GM23248 (cell line): ENCODE results near the gene ABCA12. TPM values are rescaled to one million over a fixed set of nuclear protein-coding genes. Genes with fewer than 3 reads are reported as not detected.

ENCODE experiments used
- DNase-seq: peaks from one replicate; pipeline ENCODE4 v3.0.0-alpha.2; 2015
- H2AFZ ChIP-seq: fragments of 200-600 bp; sonication (generic); 2 replicates; pipeline ENCODE4 v1.6.1; 2016; ENCODE audit warnings: antibody characterized with exemption
- H3F3A ChIP-seq: fragments of 200-600 bp; sonication (generic); 2 replicates; pipeline ENCODE4 v1.6.1; 2016; ENCODE audit warnings: mild to moderate bottlenecking, antibody characterized with exemption, mixed run types; ENCODE audit not compliant: insufficient read depth
- H3K27ac ChIP-seq: fragments of 200-600 bp; sonication (generic); 2 replicates; pipeline ENCODE4 v1.5.1; 2016; ENCODE audit warnings: mild to moderate bottlenecking
- H3K27me3 ChIP-seq: fragments of 200-600 bp; sonication (generic); replicated peaks from 2 replicates; pipeline ENCODE4 v1.6.1; 2016; ENCODE audit warnings: mild to moderate bottlenecking; ENCODE audit not compliant: insufficient read depth
- H3K36me3 ChIP-seq: fragments of 200-600 bp; sonication (generic); 2 replicates; pipeline ENCODE4 v1.6.1; 2016; ENCODE audit warnings: low read depth, mild to moderate bottlenecking
- H3K4me1 ChIP-seq: fragments of 200-600 bp; sonication (generic); 2 replicates; pipeline ENCODE4 v1.6.1; 2016; ENCODE audit warnings: mild to moderate bottlenecking; ENCODE audit not compliant: insufficient read depth
- H3K4me2 ChIP-seq: fragments of 200-600 bp; sonication (generic); one replicate; pipeline ENCODE4 v1.6.1; 2016; ENCODE audit warnings: mild to moderate bottlenecking; ENCODE audit not compliant: unreplicated experiment
- H3K4me3 ChIP-seq: fragments of 200-600 bp; sonication (generic); 2 replicates; pipeline ENCODE4 v1.5.1; 2016; ENCODE audit warnings: mild to moderate bottlenecking
- H3K79me2 ChIP-seq: fragments of 200-600 bp; sonication (generic); 2 replicates; pipeline ENCODE4 v1.6.1; 2016; ENCODE audit warnings: mild to moderate bottlenecking; ENCODE audit not compliant: insufficient read depth
- H3K9ac ChIP-seq: fragments of 200-600 bp; sonication (generic); 2 replicates; pipeline ENCODE4 v1.6.1; 2016; ENCODE audit warnings: mild to moderate bottlenecking
- H3K9me2 ChIP-seq: fragments of 200-600 bp; sonication (generic); 2 replicates; pipeline ENCODE4 v1.6.1; 2016; ENCODE audit warnings: mixed run types, mild to moderate bottlenecking, moderate library complexity; ENCODE audit not compliant: insufficient read depth
- H3K9me3 ChIP-seq: fragments of 200-600 bp; sonication (generic); one replicate; pipeline ENCODE4 v1.6.1; 2017; ENCODE audit warnings: low read depth
- H4K20me1 ChIP-seq: fragments of 200-600 bp; sonication (generic); 2 replicates; pipeline ENCODE4 v1.6.0; 2016; ENCODE audit not compliant: insufficient read depth
- EZH2 ChIP-seq: fragments of 200-600 bp; sonication (generic); IDR thresholded peaks from 2 replicates; pipeline ENCODE4 v1.6.1; 2018; ENCODE audit warnings: antibody characterized with exemption, mild to moderate bottlenecking; ENCODE audit not compliant: insufficient read depth, poor library complexity, severe bottlenecking
- EZH2phosphoT487 ChIP-seq: fragments of 200-600 bp; sonication (generic); IDR thresholded peaks from 2 replicates; pipeline ENCODE4 v1.6.1; 2018; ENCODE audit warnings: antibody characterized with exemption, moderate library complexity, mild to moderate bottlenecking, low read depth; ENCODE audit not compliant: insufficient read depth
- WGBS, 2 experiments: methylation state at CpG; one replicate each; pipeline ENCODE4 v1.1.6; 2015 to 2017; ENCODE audit warnings: low lambda C conversion rate in 2 of 2, low coverage in 1 of 2; ENCODE audit errors: missing lambda C conversion rate in 2 of 2; 5-methylcytosine and 5-hydroxymethylcytosine counted together
- in situ Hi-C: fragments of 300-500 bp; cut with MboI; formaldehyde crosslinking; loops from 2 replicates; pipeline ENCODE4 v1.15.0; 2020
- polyA plus RNA-seq: library from polyadenylated mRNA; unstranded; fragments of >200 nt; fragmentation: Nextera tagmentation; extraction: Ambion mirVana; gene quantifications from 2 replicates; pipeline ENCODE4 v1.2.1, GENCODE V29; 2016
- total RNA-seq: library from RNA; depleted of rRNA; stranded (reverse); fragments of >200 nt; shearing (Covaris generic); gene quantifications from 2 replicates; pipeline ENCODE4 v1.2.3, GENCODE V29; 2014

Gene ABCA12
- total and polyA plus RNA-seq, 2 experiments from 2014 or later: not detected

DNA sequence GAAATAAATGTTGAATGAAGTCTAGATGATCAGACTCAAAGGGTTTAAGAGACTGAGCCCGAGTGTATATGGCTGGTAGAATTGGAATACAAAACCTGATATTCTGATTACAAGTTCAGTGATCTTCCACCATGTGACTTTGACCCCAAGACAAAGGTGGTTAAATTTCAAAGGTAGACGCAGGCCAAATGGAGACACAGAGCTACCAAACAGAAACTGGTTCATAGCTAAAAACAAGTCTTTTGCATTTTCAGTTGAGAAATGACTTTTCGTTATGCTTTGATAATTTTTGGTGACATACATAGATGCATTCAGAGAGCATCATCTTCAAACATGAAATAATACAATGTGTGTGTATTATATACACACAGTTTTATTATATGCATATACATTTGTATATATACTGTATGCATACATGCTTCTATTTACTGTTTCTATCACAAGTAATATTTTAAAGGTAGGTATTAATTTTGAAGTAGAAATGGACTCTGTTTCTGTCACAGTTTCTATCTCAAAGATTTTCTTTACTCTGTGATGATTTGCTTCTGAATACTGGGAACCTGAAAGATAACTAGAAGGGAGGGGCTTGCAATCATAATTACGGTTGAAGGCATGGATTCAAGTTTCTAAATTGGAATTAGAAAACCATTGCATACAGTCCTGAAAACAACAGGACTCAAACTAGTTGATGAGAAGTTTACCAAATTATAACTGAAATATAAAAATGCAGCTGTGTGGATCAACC lies 142.3 kb downstream of the ABCA12 start:
- Histone ChIP-seq H3K79me2 (no peaks in the 10 kb centered on the region), H3K4me3 (no peak overlapping the region), H3K4me1 (no peaks in the 10 kb centered on the region), H4K20me1 (no peaks in the 10 kb centered on the region), H3K9me2 (no peaks in the 10 kb centered on the region), H3K9ac (no peak overlapping the region), H3K27ac (no peak overlapping the region), H3F3A (no peaks in the 10 kb centered on the region), H3K9me3 (no peaks in the 10 kb centered on the region), H2AFZ (no peak overlapping the region), H3K4me2 (no peak overlapping the region), H3K27me3 (no peaks in the 10 kb centered on the region), H3K36me3 (no peaks in the 10 kb centered on the region)
- in situ Hi-C loops: no loop called here
- DNase-seq: no peak
- 58 to 61% methylated on average over 4 of the region's 4 CpGs for WGBS, 2 experiments
- TF ChIP-seq EZH2: no peak
- TF ChIP-seq EZH2phosphoT487: no peak

- Histone ChIP-seq H2AFZ (no peak overlapping the region), H3K27me3 (no peaks in the 10 kb centered on the region), H3K9me3 (no peaks in the 10 kb centered on the region), H3K9me2 (no peaks in the 10 kb centered on the region), H3K4me1 (no peaks in the 10 kb centered on the region), H3K27ac (no peak overlapping the region), H3K4me3 (no peak overlapping the region), H3K36me3 (no peaks in the 10 kb centered on the region), H3F3A (no peaks in the 10 kb centered on the region), H3K4me2 (no peak overlapping the region), H3K79me2 (no peaks in the 10 kb centered on the region), H3K9ac (no peak overlapping the region), H4K20me1 (no peaks in the 10 kb centered on the region)
- TF ChIP-seq EZH2phosphoT487: no peak
- no peak for TF ChIP-seq EZH2
- in situ Hi-C loops: no loop called here
- 51 to 58% methylated on average over 4 of the region's 4 CpGs for WGBS, 2 experiments
- no peak for DNase-seq
These were observed 143.0 kb downstream of the ABCA12 start for GRCh38 chr2:214995409-214995808.

- Histone ChIP-seq H3K27ac (no peak overlapping the region), H3K9me3 (no peaks in the 10 kb centered on the region), H3F3A (no peaks in the 10 kb centered on the region), H3K4me3 (no peak overlapping the region), H2AFZ (no peak overlapping the region), H3K79me2 (no peaks in the 10 kb centered on the region), H3K36me3 (no peaks in the 10 kb centered on the region), H3K9me2 (no peaks in the 10 kb centered on the region), H3K27me3 (no peaks in the 10 kb centered on the region), H3K4me1 (no peaks in the 10 kb centered on the region), H3K9ac (no peak overlapping the region), H4K20me1 (no peaks in the 10 kb centered on the region), H3K4me2 (no peak overlapping the region)
- 73 to 81% methylated on average over 4 of the region's 4 CpGs for WGBS, 2 experiments
- TF ChIP-seq EZH2phosphoT487: no peak
- no peak for TF ChIP-seq EZH2
- in situ Hi-C loops: no loop called here
- no peak for DNase-seq
These were observed 145.5 kb downstream of the ABCA12 start for GRCh38 chr2:214992911-214993310.

DNA sequence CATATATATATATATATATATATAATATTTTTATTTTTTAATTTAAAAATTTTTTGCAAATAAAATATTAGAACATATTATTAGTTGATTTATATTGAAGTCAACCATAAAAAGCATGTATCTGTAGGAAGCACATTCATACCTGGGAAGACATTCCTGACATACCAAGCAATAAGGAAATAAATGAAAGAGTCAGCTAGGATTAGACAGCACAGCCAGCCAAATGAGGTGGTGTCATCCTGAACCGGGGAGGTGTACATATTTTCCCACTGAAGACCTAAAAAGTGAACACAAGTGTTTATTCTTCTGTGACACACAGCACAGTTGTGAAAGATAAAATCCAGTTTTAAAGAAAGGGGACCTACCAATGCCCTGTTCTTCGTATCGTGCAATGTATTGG lies 149.2 kb downstream of the ABCA12 start:
- H3K9ac ChIP-seq: no peak overlapping the region
- in situ Hi-C loops: no loop called here
- H3K4me1 ChIP-seq: no peaks in the 10 kb centered on the region
- H3F3A ChIP-seq: no peaks in the 10 kb centered on the region
- no peaks in the 10 kb centered on the region for H3K79me2 ChIP-seq
- TF ChIP-seq EZH2phosphoT487 (no peak), EZH2 (no peak)
- H3K27ac ChIP-seq: no peak overlapping the region
- H3K4me2 ChIP-seq: no peak overlapping the region
- H3K36me3 ChIP-seq: no peaks in the 10 kb centered on the region
- H2AFZ ChIP-seq: no peak overlapping the region
- H3K9me2 ChIP-seq: 0 out of 2 replicates have a peak, but pooled peaks cover 3% of the 10 kb centered on the region
- no peaks in the 10 kb centered on the region for H4K20me1 ChIP-seq
- no peak overlapping the region for H3K4me3 ChIP-seq
- DNase-seq: no peak
- WGBS, 2 experiments: 87 to 91% methylated on average over 3 of the region's 3 CpGs
- H3K27me3 ChIP-seq: no peaks in the 10 kb centered on the region
- H3K9me3 ChIP-seq: no peaks in the 10 kb centered on the region
